CMK (cell line): ENCODE results near the gene PACSIN2.
"Not testable (repeated sequence)": the region's sequence is repeated elsewhere in the genome, so short reads cannot be mapped to it uniquely, and the experiment has no call there.

Source experiments
- DNase-seq: peaks from one replicate; pipeline ENCODE4 v3.0.0-alpha.2; 2010; ENCODE audit warnings: low read depth

The PACSIN2 gene

DNA sequence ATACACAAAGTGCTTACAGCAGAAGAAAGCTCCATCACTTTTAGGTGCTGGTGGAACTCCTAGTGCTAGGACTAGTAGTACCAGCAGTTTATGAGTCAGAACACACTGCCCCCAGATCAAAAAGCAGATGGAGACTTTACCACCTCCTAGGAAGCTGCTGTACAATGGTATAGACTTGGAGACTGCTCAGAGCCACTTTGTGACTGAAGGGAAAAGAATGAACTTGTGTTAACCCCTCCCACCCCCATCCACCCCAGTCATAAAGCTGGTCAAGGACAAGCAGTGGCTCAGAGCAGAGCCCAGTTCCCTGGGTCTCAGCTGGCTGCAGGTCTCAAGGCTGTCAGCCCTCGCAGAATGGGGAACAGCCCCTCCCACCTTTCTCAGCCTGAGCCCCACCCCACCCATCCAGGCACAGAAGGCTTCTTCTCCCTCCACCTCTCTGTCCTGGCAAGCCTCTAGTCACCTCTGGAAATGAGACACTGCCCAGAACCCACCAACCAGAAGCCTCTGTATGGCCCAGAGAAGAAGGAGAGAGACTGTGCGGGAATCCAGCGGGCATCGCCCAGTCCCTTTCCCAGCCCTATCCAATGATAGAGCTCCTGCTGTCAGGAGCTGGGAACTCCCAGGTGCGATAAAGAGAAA lies 23.8 kb downstream of the PACSIN2 start:
- no peak for DNase-seq

DNA sequence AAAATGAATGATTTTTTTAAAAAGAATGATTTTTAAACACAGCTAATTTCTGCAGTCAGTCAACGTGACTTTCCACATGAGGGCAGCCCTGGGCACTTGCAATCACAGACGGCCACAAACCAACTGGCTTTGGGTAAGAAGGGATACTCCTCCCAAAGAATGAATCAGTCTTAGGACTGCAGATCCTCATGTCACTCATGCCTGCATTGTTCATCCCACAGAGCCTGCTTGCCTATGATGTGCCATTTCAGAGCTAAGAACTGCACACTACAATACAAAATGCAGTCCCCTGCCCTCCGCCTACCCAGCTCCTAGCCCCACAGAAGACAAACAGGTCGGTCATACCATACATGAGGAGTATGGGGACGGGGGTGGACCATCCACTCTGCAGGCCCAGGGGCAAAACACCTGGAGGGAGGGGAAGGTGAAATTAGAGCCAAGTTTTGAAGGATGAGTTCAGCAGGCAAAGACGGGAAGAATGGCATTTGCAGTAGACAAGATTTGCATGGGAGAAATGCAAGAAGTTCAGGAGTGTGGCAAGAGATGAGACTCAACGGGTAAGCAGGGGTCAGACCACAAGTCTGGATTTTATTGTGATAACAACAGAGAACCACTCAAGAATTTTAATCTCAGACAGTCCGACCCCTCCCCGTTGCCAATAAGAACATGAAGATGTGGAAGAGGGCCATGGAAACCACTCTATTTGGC lies 24.7 kb downstream of the PACSIN2 start:
- no peak for DNase-seq

GRCh38 chr22:42986115-42986514 lies 28.8 kb downstream of the PACSIN2 start:
- DNase-seq = no peak

- no peak for DNase-seq
Measured at GRCh38 chr22:42985531-42985905, 29.4 kb downstream of the PACSIN2 start.

DNA sequence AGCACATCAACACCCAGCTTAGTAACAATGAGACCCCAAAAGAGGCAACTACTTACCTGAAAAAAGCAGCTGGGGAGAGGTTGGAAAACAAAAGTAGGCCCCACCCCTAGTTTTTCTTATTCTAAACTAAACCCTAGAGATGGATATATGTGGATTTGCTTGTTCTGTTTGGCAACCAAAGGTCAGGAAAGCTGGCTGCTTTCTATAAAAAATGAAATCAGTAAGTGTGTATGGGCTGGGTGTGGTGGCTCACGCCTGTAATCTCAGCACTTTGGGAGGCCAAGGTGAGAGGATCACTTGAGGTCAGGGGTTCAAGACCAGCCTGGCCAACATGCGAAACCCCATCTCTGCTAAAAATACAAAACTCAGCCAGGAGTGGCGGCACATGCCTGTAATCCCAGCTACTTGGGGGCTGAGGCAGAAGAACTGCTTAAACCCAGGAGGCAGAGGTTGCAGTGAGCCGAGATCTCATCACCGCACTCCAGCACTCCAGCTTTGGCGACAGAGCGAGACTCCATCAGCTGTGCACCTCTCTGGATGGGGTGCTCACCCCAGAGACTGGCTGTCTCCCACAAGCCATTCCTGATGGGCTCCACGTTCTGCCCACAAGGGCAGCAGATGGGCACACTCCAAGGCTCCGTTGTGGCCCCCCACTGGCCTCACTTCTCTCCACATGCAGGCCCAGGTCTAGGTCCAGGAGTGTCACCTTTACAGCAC lies 30.0 kb downstream of the PACSIN2 start:
- no peak for DNase-seq

- DNase-seq = no peak
Measured at GRCh38 chr22:42984397-42984796, 30.6 kb downstream of the PACSIN2 start.

GRCh38 chr22:42983470-42983869 lies 31.5 kb downstream of the PACSIN2 start:
- no peak for DNase-seq

DNA sequence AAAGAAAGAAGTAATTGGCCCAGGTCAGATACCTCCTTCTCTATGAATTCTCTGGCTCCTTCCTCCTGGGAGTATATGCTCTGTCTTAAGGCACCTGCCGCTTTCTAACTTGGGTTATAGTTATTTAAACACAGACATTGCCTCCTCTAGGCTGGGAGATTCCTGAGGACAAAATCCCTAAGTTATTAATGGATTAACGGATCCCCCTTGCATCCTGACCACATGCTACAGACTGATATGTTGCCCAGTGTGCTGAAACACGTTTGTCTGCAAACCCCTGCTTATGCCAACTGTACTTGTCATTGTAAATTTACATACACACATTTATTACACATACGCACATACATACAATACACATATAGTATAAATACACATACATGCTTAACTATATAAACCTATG lies 35.3 kb downstream of the PACSIN2 start:
- DNase-seq = no peak

DNA sequence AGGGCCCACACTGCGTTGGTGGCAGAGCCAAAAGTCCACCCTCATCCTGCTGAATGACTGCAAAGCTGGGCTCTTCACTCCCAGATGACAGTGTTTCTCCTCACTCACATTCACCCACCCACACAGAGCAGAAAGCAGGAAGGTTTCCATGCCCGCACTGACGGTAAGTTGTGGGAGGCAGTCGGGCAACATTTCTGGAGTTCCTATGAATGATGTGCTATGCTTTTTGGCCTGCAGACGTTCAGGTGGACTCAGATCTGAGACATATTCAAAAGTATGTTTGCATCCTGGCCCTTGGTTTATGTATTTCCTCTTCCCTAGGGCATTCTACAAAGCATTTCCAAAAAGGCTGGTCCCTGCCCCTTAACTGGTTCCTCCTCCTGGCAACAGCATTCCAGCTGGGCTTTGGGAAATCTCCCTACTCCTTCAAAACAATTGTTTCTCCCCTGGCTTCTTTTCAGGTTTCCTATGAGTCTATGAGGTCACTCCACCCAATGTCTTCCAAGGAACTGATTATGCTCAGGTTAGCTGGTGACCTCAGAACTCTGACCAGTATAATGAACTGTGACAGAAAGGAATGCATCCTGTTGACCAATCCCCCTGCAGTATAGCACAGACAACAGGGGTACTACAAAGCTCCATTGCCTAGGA lies 36.4 kb downstream of the PACSIN2 start:
- DNase-seq = no peak

GRCh38 chr22:42977569-42977968 lies 37.4 kb downstream of the PACSIN2 start:
- DNase-seq = no peak

- no peak for DNase-seq
Measured at GRCh38 chr22:42976217-42976933, 38.6 kb downstream of the PACSIN2 start.

DNA sequence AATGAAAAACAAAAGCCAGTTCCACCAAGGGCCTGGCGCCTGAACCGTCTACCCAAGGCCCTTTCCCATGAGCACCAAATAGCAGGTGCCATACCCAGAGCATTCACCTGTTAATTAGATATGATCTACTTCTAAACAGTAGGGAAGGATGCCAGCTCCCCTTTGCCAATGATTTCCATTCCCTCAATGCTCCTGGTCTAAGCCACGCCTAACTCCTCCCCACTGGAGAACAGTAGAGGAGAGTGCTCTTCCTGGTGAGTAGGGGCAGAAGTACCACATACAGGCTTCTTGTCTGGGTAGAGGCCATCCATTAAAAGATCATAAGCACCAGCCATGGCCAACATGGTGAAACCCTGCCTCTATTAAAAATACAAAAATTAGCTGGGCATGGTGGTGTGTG lies 40.7 kb downstream of the PACSIN2 start:
- no peak for DNase-seq

- DNase-seq = no peak
Measured at GRCh38 chr22:42973536-42973881, 41.4 kb downstream of the PACSIN2 start.

DNA sequence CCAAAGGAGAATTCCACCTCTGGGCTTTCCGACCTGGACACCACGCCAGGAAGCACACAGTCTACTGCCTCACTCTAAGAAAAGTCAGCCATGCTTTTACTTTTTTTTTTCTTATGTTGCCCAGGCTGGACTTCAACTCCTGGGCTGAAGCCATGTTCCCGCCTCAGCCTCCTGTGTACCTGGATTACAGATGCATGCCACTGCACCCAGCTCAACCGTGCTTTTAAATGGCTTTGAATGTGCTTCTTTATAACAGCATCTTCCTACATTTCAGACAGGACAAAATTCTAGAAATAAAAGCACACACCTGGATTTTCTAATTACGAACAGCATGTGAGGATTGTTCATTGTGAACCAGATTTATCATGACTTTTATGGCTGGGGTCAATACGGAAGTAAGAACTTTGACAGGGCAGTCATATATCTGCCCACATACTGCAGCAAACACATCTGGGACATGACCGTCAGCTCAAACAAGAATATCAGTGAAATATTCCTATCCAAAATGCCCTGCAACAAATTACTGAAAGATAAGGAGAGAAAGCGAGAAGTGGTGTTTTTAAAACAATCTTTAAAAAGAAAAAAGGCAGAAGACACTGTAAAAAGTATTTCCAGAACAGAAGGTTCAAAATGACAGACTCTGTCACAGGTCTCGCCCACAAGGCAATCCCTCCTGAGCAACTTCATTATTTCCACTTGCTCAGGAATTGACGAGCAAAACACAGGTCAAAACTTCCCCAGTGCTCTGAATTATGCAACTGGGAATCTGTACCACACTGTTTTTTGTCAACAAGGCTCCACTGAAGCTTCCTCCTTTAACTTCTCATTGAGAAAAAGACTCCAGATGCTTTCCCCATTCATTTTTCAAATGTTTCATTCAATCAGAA lies 42.1 kb downstream of the PACSIN2 start:
- no peak for DNase-seq

DNA sequence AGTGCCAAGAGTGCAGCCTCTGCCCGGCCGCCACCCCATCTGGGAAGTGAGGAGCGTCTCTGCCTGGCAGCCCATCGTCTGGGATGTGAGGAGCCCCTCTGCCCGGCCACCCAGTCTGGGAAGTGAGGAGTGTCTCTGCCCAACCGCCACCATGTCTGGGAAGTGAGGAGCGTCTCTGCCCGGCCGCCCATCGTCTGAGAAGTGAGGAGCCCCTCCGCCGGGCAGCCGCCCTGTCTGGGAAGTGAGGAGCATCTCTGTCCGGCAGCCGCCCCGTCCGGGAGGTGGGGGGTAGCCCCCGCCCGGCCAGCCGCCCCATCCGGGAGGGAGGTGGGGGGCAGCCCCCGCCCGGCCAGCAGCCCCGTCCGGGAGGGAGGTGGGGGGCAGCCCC lies 43.5 kb downstream of the PACSIN2 start:
- not testable (repeated sequence) for DNase-seq

DNA sequence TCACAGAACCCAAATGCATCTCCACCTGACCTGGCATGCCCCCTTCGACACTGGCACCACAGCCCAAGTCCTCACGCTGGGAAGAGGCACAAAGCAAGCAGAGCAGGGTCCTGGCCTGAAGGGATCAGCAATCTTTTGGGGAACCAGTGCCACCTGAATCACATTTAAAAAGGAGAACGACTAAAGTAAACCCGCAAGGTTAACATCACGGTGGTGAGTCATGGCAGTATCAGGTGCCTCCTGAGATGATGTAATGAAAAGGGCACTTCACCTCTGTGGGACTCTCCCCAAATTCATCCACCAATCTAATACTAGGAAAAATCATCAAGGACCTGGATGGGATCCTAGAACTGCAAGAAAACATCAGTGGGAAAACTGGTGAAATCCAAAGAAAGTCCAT lies 44.9 kb downstream of the PACSIN2 start:
- DNase-seq = no peak

- DNase-seq = no peak
Measured at GRCh38 chr22:42969348-42969975, 45.5 kb downstream of the PACSIN2 start.

- DNase-seq = no peak
Measured at GRCh38 chr22:42967933-42968332, 47.0 kb downstream of the PACSIN2 start.

- DNase-seq = no peak
Measured at GRCh38 chr22:42967005-42967404, 47.9 kb downstream of the PACSIN2 start.

DNA sequence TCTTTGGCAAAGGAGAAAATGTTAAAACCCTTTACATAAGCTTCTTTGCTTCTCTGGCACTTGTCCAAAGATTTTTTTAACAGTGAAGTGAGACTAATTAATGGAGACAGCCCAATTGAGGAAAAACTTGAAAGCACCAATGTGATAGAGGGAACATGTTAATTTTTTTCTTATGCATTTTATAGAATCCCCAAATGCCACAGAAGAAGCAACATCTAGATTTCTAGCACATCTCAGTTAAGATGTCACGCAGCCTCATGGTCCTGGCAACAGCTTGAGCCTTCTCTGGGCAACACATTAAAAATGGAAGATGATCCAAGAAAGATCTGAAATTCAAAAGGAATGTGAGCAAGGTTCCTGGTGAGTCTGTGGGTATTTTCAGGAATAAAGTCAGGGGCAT lies 48.5 kb downstream of the PACSIN2 start:
- DNase-seq = no peak
